Left renal pelvis (tissue), 4 donors: Measurements from ENCODE around the gene NTN1. TPM values are rescaled to one million over a fixed set of nuclear protein-coding genes. Genes with fewer than 3 reads are reported as not detected.
"Not testable (repeated sequence)": the region's sequence is repeated elsewhere in the genome, so short reads cannot be mapped to it uniquely, and the experiment has no call there.

Experiments
- DNase-seq, 4 donors: peaks; one replicate each; pipeline ENCODE4 v3.0.0-alpha.2; 2013; ENCODE audit warnings: low read depth in 4 of 4, low spot score in 3 of 4
- polyA plus RNA-seq, 4 donors: library from polyadenylated mRNA; unstranded; fragments of 120-200 nt; gene quantifications; one replicate each; pipeline ENCODE4 v1.2.1, GENCODE V29; 2013; ENCODE audit not compliant: insufficient read length in 4 of 4

NTN1 gene
- polyA plus RNA-seq, 4 donors, result 5.2 to 188 (median 9.4) TPM

DNA sequence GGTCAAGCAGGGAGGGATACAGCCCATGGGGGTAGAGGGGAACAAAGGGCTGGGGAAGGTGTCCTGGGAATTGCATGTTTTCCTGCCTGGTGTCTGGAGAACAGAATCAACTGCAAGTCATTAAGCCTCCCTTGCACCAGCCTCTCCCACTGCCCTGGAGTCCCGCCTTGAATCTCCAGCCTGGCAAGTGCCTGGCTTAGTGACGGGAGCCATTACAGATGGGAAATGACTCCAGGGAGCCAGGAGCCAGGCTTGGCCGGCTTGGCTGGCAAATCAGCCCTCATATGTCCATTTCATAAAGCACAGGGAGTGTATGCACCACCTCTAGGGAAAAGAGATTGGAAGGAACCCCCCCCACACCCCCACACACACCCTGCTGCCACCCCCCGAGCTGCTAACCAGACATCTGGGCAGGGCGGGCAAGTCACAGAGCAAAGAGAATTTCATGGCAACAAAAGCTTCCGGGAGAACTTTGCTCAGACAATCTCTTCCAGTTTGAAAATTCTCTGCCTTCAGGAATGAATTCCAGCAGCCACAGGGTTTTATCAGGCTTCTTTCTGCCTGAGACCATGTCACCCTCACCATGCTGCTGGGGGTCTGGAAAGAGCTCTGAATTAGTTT lies 127.7 kb downstream of the NTN1 start:
- DNase-seq, result no peak

GRCh38 chr17:9150446-9151090 lies 129.3 kb downstream of the NTN1 start:
- no peak for DNase-seq

DNA sequence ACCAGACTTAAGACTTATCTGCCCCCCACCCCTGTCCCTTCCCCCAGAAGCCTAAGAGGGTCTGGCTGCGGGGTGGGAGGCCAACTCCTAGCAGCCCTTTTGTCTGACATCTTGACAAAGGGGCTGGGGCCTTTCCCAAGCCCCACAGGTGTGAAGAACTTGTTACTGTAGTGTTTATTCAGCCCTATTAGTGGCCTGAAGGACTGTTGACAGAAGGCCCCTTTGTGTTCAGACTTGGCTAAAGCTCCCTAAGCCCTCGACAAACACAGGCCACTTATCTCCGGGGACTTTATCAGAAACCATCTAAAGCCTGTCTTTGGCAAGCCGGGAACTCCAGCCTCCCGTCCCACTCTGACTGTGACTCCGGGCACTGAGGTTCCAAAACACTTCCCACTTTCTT lies 129.8 kb downstream of the NTN1 start:
- DNase-seq, result no peak

DNA sequence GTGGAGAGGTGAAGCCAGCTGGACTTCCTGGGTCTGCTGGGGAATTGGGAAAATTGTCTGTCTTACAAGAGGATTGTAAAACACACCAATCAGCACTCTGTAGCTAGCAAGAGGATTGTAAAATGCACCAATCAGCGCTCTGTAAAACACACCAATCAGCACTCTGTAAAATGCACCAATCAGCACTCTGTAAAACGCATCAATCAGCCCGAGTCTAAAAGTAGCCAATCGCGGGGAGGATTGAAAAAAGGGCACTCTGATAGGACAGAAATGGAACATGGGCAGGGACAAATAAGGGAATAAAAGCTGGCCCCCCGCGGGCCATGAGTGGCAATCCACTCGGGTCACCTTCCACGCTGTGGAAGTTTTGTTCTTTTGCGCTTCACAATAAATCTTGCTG lies 130.4 kb downstream of the NTN1 start:
- not testable (repeated sequence) for DNase-seq

DNA sequence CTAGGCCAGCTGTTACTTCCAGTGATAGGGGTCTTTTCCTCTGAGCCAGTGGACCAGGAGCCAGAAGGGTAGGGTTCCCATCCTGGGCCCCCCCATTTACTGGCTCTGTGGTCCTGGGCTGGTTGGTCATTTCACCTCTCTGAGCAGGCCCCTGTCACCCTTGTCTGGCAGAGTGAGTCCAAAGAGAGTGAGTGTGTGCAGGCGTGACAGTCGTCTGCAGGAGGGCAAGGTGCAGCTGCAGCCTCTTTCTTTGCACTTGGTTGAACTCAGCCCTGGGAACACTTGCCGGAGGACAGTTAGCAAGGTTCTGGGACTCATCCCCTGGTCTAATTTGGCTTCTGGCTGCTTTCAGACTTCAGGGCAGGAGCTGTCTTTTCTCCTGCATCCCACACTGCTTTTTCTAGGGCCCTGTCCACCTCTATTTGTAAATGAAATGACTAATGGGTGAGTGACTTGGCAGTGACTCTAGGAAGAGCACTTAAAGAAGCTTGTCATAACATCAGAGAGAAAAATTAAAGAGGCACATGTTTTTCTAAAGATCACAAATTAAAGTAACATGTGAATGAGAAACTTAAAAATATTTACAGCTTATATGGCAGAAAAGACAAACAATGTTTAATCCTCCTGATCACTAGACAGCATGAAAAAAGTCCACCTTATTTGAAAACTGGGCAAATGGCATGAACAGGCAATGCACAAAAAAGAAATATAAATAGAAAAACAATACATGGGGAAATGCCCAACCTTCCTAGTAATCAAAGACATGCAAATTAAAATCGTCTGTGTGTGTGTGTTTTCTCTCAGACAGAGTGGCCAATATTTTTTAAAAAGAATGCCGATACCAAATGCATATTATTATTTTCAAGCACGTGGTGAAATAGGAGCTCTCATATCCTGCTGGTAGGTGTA lies 137.5 kb downstream of the NTN1 start:
- DNase-seq, result no peak

DNA sequence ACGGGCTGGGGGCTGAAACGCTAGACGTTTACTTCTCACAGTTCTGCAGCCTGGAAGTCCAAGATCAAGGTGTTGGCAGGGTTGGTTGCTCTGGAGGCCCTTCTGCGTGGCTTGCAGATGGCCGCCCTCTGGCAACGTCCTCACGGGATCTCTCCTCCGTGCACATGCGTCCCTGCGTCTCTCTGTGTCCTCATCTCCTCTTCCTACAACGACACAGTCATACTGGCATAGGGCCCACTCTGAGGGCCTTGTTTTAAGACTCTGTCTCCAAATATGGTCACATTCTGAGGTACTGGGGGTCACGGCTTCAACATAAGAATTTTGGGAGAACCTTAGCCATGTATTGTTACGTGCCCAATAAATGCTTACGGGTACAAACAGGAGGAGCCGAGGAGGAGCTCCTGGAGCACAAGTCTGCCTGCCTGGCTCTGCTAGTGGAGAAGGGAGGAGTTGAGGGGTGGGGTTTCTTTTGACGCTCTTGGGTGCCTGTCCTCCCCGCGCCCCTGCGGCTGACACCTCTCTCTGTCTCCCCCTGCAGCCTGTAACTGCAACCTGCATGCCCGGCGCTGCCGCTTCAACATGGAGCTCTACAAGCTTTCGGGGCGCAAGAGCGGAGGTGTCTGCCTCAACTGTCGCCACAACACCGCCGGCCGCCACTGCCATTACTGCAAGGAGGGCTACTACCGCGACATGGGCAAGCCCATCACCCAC lies 141.1 kb downstream of the NTN1 start:
- no peak for DNase-seq

DNA sequence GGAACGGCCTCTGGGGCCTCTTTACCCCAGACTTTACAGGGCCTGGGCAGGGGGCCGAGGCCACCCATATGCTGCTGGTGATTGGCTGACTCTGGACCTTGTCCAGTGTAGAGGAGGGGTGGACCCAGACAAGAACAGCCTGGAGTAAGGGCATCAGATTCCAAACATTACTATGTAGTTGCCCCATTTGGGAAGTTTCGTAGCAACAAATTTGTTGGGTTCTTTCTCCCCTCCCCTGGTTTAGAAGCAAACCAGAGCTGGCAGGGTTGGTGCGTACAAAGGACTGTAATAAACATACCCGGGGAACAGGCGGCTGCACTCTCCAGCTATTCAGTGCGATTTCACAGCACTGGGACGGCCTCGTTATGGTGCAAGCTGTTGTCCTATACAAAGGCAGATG lies 145.5 kb downstream of the NTN1 start:
- DNase-seq, result no peak

DNA sequence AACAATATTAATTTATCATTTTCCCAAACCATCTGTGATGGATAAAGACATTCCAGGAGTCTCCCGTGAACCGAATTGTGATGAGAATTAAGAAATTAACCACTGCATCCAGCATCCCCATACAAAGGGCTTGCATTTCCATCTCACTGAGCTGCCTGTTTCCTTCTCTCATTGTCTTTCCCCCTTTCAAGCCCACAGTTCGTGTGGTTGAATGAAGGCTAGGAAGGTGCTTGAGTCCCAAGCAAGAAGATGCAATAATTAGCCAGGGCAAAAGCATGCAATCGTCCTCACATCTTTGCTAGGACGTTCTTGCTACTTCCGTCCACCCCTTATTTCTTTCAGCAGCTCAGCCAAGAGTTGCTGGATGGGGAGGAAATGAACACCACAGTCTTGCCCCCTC lies 146.1 kb downstream of the NTN1 start:
- DNase-seq, result no peak

DNA sequence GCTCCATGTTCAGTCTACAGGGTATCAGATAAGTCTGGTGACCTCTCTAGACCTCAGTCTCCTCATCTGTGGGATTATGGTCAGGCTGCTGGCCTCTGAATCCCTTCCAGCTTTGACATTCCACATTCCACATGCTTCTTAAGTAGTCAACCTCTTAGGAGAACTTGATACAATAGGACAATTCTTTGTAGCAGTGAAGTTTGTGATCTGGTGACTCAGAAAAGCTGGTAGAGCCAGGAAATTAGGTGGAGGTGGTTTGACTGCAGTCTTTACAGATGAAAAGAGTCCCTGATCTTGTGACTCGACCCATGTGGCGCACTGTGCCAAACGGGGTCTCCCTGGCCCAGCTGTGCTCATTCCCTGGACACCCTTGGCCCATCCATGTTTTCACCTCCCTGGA lies 147.8 kb downstream of the NTN1 start:
- no peak for DNase-seq

GRCh38 chr17:9170336-9170735 lies 149.0 kb downstream of the NTN1 start:
- no peak for DNase-seq

DNA sequence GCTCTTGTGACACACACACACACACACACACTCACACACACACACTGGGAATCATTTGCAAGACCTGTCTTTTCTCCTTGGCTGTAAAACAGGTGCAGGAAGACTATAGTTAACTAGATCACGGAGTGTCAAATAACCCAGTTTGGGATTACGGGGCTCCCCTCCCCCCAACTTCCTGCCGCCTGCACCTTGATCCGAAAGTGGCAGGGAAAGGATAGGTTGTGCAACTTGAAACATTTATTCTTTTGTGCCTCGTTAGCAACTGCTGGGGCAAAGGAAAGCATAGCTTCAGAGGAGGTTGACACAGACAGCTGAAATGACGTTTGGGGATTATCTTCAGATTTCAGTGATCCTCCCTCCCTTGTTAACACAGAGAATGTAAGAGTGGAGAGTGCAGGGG lies 149.5 kb downstream of the NTN1 start:
- DNase-seq, result no peak

- DNase-seq, result no peak
Measured at GRCh38 chr17:9173386-9173983, 152.2 kb downstream of the NTN1 start.

- no peak for DNase-seq
Measured at GRCh38 chr17:9174312-9174711, 153.0 kb downstream of the NTN1 start.

DNA sequence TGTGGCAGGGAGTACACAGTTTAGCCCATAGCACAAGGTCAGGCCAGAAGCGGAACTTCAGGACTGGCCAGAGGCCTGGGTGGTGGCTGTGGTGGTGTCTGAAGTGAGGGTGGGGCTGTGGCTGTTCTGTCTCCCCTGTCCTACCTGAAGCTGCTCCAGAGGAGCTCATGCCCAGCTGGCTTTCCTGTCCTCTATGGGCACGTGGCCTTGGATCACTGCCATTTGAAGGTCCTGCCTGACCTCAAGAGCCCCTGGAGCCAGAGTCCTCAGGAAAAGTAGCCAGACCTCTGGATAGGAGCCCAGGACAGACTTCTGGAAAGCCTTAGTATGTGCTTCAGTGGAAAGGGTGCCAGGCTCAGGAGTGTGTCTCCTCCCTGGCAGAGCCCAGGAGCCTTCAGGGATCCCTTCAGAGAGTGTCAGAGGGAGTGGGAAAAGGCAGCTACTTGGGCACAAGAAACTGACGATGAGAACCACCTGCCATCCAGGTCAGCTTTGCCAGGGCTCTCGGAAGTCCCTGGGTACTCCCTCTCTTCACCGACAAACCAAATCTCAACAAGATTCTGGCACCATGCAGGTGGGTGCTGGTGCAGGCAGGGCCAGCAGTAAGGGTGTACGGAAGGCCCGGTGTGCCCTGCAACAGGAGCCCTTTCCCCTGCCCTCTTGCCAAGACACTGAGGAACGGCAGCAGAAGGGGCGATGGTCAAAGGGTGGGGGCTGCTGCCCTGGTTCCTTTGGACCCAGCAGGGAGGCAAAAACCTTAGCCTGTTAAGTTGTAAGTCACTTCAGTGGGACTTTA lies 153.7 kb downstream of the NTN1 start:
- no peak for DNase-seq

DNA sequence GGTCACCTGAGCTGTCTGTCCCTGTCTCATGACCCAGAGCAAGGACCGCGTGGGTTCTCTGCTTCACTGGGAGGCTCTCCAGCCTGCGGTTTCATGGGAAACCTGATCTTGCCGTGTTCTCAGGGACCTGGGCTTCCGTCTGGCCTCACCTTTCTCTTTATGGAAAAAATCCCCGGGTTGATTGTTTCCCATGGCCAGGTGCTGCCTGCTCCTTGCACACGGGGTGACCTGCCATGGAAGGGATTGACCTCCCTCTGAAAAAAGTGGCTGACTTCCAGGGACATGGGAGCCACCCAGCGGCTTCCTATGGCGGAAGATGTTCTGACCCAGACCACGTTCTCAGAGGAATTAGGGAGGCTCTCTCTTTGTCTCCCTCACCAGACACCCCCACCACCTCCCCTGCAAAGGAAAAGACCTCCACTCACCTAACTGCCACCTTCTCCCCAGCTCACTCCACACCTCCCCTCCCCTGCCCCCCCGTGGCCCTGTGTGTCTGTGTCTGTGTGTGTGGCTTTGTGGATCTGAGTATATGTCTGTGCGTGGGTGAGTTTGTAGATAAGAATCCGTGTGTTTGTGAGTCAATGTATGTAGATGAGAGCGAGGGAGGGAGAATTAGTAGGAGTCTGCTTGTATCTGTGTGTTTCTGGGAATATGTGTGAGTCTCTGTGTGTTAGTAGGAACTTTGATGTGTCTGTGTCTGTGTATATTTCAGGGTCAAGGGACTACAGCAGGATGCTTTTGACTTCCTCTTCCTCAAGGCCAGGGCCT lies 154.6 kb downstream of the NTN1 start:
- no peak for DNase-seq

DNA sequence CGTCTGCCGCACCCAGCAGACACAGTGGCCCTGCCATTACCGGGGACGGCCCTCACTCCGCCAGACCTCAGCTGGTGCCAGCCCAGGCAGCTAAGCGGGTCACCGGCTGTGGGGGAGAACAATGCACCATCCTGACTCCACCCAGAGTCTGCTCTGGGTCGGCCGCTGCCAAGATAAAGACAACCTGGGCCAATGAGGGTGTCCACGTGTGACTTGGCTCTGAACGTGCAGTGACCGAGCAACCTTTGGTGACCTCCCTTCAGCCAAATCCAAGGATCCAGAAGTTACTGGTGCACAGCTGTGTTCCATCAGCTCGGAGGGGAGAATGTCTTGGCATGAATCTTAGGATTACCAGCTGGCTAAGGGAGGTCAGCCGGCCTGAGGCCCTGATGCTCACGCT lies 155.9 kb downstream of the NTN1 start:
- no peak for DNase-seq

- DNase-seq, result no peak
Measured at GRCh38 chr17:9178319-9178718, 157.0 kb downstream of the NTN1 start.

DNA sequence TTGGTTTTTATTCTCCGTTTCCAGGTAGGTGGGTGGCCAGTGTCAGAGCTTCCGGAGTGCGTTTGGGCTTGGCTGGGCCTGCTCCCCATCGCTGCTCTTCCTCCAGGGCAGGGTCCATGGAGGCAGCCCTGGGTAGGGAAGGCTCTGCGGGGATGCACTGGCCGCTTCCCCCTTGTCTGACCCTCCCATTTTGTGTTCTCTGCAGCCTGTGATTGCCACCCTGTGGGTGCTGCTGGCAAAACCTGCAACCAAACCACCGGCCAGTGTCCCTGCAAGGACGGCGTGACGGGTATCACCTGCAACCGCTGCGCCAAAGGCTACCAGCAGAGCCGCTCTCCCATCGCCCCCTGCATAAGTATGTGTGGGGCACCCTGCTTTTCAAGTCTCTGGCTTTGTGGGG lies 158.3 kb downstream of the NTN1 start:
- DNase-seq, result no peak

DNA sequence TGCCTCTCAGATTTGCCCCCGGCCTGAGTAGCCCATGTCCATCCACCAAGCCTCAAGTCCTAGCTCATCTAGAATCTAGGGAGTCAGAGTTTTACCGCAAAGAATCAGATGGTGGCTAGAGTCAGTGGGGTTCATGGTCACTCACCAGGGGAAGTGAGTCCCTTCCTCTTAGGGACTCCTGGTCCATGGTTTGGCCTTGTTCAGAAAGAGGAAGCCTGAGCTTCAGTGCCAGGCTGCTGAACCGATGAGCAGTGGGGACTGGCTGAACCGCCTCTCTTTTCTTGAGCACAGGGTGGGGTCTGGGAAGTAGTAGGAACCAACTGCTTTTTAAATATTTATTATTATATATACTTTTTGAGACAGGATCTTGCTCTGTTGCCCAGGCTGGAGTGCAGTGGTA lies 160.3 kb downstream of the NTN1 start:
- no peak for DNase-seq
